ENCODE results near the gene PPP2R2B. TPM values are rescaled to one million over a fixed set of nuclear protein-coding genes. Genes with fewer than 3 reads are reported as not detected.

The PPP2R2B gene
- total RNA-seq, 2 experiments from 2014 or later, result 5.3 to 8.7 TPM

GRCh38 chr5:146722361-146722779 lies 156.2 kb downstream of the PPP2R2B start:
- no peak for ATAC-seq (ENCODE audit: low read depth)
- H3K27ac Mint-ChIP-seq, result no peak overlapping the region

GRCh38 chr5:146721073-146721815 lies 157.3 kb downstream of the PPP2R2B start:
- POLR2A ChIA-PET, result no interaction called here
- Mint-ChIP-seq H3K9me3 (peaks cover 1% of the 10 kb centered on the region), H3K27me3 (peaks cover 2% of the 10 kb centered on the region), H3K27ac (no peak overlapping the region), H3K36me3 (no peaks in the 10 kb centered on the region), H3K4me3 (no peak overlapping the region), H3K4me1 (no peaks in the 10 kb centered on the region)
- no peak for ATAC-seq (ENCODE audit: low read depth)
- no peak for DNase-seq

More at GRCh38 chr5:146722361-146722779, 156.2 kb downstream of the PPP2R2B start:
- H3K4me1 Mint-ChIP-seq, result no peaks in the 10 kb centered on the region
- no peaks in the 10 kb centered on the region for H3K36me3 Mint-ChIP-seq
- peaks cover 1% of the 10 kb centered on the region for H3K9me3 Mint-ChIP-seq
- no peak overlapping the region for H3K4me3 Mint-ChIP-seq
- DNase-seq, result no peak
- POLR2A ChIA-PET, result no interaction called here
- peaks cover 2% of the 10 kb centered on the region for H3K27me3 Mint-ChIP-seq

- no peak for ATAC-seq (ENCODE audit: low read depth)
- Mint-ChIP-seq H3K27ac (no peak overlapping the region), H3K9me3 (peaks cover 1% of the 10 kb centered on the region), H3K36me3 (no peaks in the 10 kb centered on the region), H3K27me3 (peaks cover 2% of the 10 kb centered on the region), H3K4me1 (no peaks in the 10 kb centered on the region), H3K4me3 (no peak overlapping the region)
- POLR2A ChIA-PET, result no interaction called here
- no peak for DNase-seq
Measured at GRCh38 chr5:146720107-146720506, 158.4 kb downstream of the PPP2R2B start.

- DNase-seq, result no peak
- no peak for ATAC-seq (ENCODE audit: low read depth)
- no peaks in the 10 kb centered on the region for H3K36me3 Mint-ChIP-seq
Measured at GRCh38 chr5:146719179-146719578, 159.4 kb downstream of the PPP2R2B start.

GRCh38 chr5:146718609-146719008 lies 159.9 kb downstream of the PPP2R2B start:
- POLR2A ChIA-PET, result no interaction called here
- Mint-ChIP-seq H3K9me3 (peaks cover under 1% of the 10 kb centered on the region), H3K4me1 (no peaks in the 10 kb centered on the region), H3K36me3 (no peaks in the 10 kb centered on the region), H3K4me3 (no peak overlapping the region), H3K27me3 (peaks cover under 1% of the 10 kb centered on the region), H3K27ac (no peak overlapping the region)
- ATAC-seq (ENCODE audit: low read depth) (no peak), DNase-seq (no peak)

More at GRCh38 chr5:146719179-146719578, 159.4 kb downstream of the PPP2R2B start:
- no peak overlapping the region for H3K4me3 Mint-ChIP-seq
- H3K27ac Mint-ChIP-seq, result no peak overlapping the region
- peaks cover 2% of the 10 kb centered on the region for H3K27me3 Mint-ChIP-seq
- peaks cover 1% of the 10 kb centered on the region for H3K9me3 Mint-ChIP-seq
- H3K4me1 Mint-ChIP-seq, result no peaks in the 10 kb centered on the region
- POLR2A ChIA-PET, result no interaction called here

- Mint-ChIP-seq H3K4me3 (no peak overlapping the region), H3K27ac (no peak overlapping the region), H3K36me3 (no peaks in the 10 kb centered on the region), H3K27me3 (no peaks in the 10 kb centered on the region), H3K9me3 (no peaks in the 10 kb centered on the region), H3K4me1 (no peaks in the 10 kb centered on the region)
- DNase-seq (no peak), ATAC-seq (ENCODE audit: low read depth) (no peak)
- POLR2A ChIA-PET, result no interaction called here
Measured at GRCh38 chr5:146717951-146718350, 160.6 kb downstream of the PPP2R2B start.

- Mint-ChIP-seq H3K4me1 (no peaks in the 10 kb centered on the region), H3K27me3 (no peaks in the 10 kb centered on the region), H3K36me3 (no peaks in the 10 kb centered on the region), H3K9me3 (no peaks in the 10 kb centered on the region), H3K27ac (no peak overlapping the region), H3K4me3 (no peak overlapping the region)
- no peak for ATAC-seq (ENCODE audit: low read depth)
- POLR2A ChIA-PET, result interaction anchor here (0.9 kb wide), 1 partner anchor 36 kb away, joined by 3 read pairs; no protein-coding TSS in a partner anchor
- DNase-seq, result no peak
Measured at GRCh38 chr5:146716636-146717035, 161.9 kb downstream of the PPP2R2B start.

- no peak for DNase-seq
- no peak for ATAC-seq (ENCODE audit: low read depth)
- H3K27me3 Mint-ChIP-seq, result no peaks in the 10 kb centered on the region
- H3K9me3 Mint-ChIP-seq, result peaks cover 1% of the 10 kb centered on the region
- H3K36me3 Mint-ChIP-seq, result no peaks in the 10 kb centered on the region
- H3K4me1 Mint-ChIP-seq, result no peaks in the 10 kb centered on the region
- POLR2A ChIA-PET, result no interaction called here
- no peak overlapping the region for H3K27ac Mint-ChIP-seq
- H3K4me3 Mint-ChIP-seq, result no peak overlapping the region
Measured at GRCh38 chr5:146710348-146710747, 168.2 kb downstream of the PPP2R2B start.

GRCh38 chr5:146707316-146707715 lies 171.2 kb downstream of the PPP2R2B start:
- POLR2A ChIA-PET, result no interaction called here
- no peak overlapping the region for H3K4me3 Mint-ChIP-seq
- peaks cover 1% of the 10 kb centered on the region for H3K9me3 Mint-ChIP-seq
- H3K27ac Mint-ChIP-seq, result no peak overlapping the region
- no peaks in the 10 kb centered on the region for H3K36me3 Mint-ChIP-seq
- no peaks in the 10 kb centered on the region for H3K27me3 Mint-ChIP-seq
- H3K4me1 Mint-ChIP-seq, result no peaks in the 10 kb centered on the region
- ATAC-seq (ENCODE audit: low read depth) (no peak), DNase-seq (no peak)

- DNase-seq, result no peak
- Mint-ChIP-seq H3K4me1 (no peaks in the 10 kb centered on the region), H3K27ac (no peak overlapping the region), H3K27me3 (no peaks in the 10 kb centered on the region), H3K36me3 (no peaks in the 10 kb centered on the region), H3K9me3 (peaks cover 1% of the 10 kb centered on the region), H3K4me3 (no peak overlapping the region)
- POLR2A ChIA-PET, result no interaction called here
- ATAC-seq (ENCODE audit: low read depth), result no peak
Measured at GRCh38 chr5:146706321-146706972, 172.1 kb downstream of the PPP2R2B start.

GRCh38 chr5:146704949-146705665 lies 173.4 kb downstream of the PPP2R2B start:
- no peak for DNase-seq
- POLR2A ChIA-PET, result no interaction called here

GRCh38 chr5:146703899-146704298 lies 174.7 kb downstream of the PPP2R2B start:
- DNase-seq (no peak), ATAC-seq (ENCODE audit: low read depth) (no peak)
- POLR2A ChIA-PET, result no interaction called here
- peaks cover 1% of the 10 kb centered on the region for H3K9me3 Mint-ChIP-seq
- H3K4me3 Mint-ChIP-seq, result no peak overlapping the region
- H3K27ac Mint-ChIP-seq, result no peak overlapping the region
- no peaks in the 10 kb centered on the region for H3K27me3 Mint-ChIP-seq
- H3K36me3 Mint-ChIP-seq, result no peaks in the 10 kb centered on the region
- no peaks in the 10 kb centered on the region for H3K4me1 Mint-ChIP-seq

More at GRCh38 chr5:146704949-146705665, 173.4 kb downstream of the PPP2R2B start:
- no peaks in the 10 kb centered on the region for H3K4me1 Mint-ChIP-seq
- no peak overlapping the region for H3K4me3 Mint-ChIP-seq
- ATAC-seq (ENCODE audit: low read depth), result no peak
- H3K27me3 Mint-ChIP-seq, result no peaks in the 10 kb centered on the region
- H3K36me3 Mint-ChIP-seq, result no peaks in the 10 kb centered on the region
- H3K9me3 Mint-ChIP-seq, result peaks cover 1% of the 10 kb centered on the region
- no peak overlapping the region for H3K27ac Mint-ChIP-seq

GRCh38 chr5:146703499-146703898 lies 175.1 kb downstream of the PPP2R2B start:
- no peak overlapping the region for H3K4me3 Mint-ChIP-seq
- no peaks in the 10 kb centered on the region for H3K4me1 Mint-ChIP-seq
- ATAC-seq (ENCODE audit: low read depth), result no peak
- peaks cover 1% of the 10 kb centered on the region for H3K9me3 Mint-ChIP-seq
- H3K36me3 Mint-ChIP-seq, result no peaks in the 10 kb centered on the region
- no peak overlapping the region for H3K27ac Mint-ChIP-seq
- no peaks in the 10 kb centered on the region for H3K27me3 Mint-ChIP-seq
- POLR2A ChIA-PET, result no interaction called here
- DNase-seq, result no peak
